GM20431 (cell line): ENCODE results near the gene SELENOK.
"Not testable (repeated sequence)": the region's sequence is repeated elsewhere in the genome, so short reads cannot be mapped to it uniquely, and the experiment has no call there.

ENCODE experiments used
- in situ Hi-C: fragments of 300-500 bp; cut with MseI, MboI; formaldehyde crosslinking; loops from one replicate; pipeline ENCODE4 v1.15.0; 2020; ENCODE audit warnings: low sequenced_read_pairs; ENCODE audit not compliant: unreplicated experiment

The SELENOK gene

DNA sequence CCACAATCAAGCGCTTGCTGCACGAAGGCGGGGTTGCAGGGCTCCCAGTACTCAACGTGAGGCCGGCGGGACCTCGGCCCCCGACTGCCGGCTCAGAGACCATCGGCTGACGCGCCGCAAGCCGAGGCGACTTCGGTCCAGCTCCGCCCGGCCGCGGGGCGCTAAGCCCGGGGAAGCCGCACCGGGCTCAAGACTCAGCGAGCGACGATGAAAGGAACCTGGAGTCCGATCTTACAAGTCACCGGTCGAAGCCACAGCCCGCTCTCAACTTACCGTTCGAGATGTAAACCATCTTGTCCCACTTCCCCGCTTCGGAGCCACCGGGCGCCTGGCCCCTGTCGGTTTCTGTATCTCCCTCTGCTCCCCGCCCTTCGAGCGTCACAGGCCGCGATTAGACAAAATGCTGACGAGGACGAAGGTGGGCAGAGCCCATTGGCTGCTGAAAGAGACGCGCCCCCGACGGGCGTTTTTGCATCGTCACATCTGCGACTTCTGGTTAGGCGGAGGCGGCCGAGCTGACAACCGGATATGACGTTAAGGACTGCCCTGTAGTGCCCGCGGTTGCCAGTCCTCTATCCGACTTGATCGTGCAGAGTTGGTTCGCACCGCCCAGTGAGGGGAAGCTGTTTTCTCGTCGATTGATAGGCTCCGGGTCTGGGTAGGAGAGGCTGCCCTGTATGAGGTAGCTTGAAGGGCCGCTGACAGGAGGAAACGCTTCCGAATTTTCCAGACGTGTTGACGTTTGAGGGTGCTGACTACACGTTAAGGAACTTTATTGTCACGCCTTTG lies at the start of gene SELENOK:
TSS of gene SELENOK (minus strand) at position 363 of the 789 bp plus-strand sequence.
- in situ Hi-C loops, result no loop called here

- in situ Hi-C loops, result no loop called here
Measured at GRCh38 chr3:53941184-53941583, 49.5 kb upstream of the SELENOK start.

DNA sequence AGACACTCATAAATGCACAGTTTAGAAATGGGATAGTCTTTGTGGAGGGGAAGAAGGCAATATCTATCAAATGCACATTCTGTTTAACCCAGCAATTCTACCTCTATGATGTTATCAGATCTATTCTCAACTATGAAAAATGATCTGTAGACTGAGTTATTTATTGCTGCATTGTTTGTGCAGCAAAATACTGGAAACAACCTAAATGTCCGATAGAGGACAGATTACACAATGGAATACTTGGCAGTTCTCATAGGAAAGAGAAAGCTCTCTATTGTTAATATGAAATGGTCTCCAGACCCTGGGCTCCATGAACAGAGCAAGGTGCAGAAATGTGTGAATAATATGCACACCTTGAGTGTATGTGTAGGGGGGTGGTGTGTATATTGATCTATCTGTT lies 49.0 kb upstream of the SELENOK start:
- in situ Hi-C loops, result no loop called here

- in situ Hi-C loops, result no loop called here
Measured at GRCh38 chr3:53939813-53940212, 48.2 kb upstream of the SELENOK start.

GRCh38 chr3:53939086-53939582 lies 47.5 kb upstream of the SELENOK start:
- in situ Hi-C loops, result no loop called here

DNA sequence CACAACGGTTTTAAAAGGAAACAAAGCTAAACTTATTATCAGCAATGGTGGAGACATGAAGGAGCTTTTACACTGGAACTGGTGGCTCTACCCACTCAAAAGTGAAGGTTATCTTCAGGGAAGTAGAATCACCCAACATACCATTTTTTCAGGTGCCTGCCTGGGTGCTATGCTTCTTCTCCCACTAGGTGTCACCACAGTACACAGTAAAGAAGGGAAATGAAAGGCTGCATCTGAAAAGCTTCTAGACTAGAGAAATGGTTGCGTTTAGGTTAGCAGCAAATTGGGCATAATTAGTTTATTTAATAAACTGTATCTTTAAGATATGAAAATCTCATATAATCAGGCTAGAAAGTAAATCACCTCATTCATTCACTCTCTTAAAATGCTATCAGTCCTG lies 47.0 kb upstream of the SELENOK start:
- in situ Hi-C loops, result no loop called here

- in situ Hi-C loops, result no loop called here
Measured at GRCh38 chr3:53936347-53936746, 44.7 kb upstream of the SELENOK start.

DNA sequence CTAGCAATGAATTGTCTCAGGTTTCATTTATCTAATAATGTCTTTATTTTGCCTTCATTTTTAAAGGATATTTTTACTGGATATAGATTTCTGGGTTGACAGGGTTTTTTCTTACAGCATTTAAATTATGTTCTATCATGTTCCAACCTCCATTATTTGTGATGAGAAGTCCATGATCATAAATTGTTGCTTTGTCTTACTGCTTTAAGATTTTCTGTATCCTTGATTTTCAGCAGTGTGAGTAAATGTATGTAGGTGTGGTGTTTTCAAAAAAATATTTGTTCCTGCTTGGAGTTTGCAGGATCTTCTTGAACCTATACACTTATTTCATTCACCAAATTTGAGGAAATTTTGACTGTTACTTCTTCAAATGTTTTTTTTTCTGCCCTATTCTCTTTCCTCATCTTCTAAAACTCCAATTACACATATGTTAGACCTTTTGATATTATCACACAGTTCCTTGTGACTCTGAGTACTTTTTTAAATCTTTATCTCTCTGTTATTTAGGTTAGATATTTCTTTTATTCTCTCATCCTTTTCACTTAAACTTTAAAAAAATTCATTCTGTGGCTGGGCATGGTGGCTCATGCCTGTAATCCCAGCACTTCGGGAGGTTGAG lies 43.7 kb upstream of the SELENOK start:
- in situ Hi-C loops, result no loop called here

DNA sequence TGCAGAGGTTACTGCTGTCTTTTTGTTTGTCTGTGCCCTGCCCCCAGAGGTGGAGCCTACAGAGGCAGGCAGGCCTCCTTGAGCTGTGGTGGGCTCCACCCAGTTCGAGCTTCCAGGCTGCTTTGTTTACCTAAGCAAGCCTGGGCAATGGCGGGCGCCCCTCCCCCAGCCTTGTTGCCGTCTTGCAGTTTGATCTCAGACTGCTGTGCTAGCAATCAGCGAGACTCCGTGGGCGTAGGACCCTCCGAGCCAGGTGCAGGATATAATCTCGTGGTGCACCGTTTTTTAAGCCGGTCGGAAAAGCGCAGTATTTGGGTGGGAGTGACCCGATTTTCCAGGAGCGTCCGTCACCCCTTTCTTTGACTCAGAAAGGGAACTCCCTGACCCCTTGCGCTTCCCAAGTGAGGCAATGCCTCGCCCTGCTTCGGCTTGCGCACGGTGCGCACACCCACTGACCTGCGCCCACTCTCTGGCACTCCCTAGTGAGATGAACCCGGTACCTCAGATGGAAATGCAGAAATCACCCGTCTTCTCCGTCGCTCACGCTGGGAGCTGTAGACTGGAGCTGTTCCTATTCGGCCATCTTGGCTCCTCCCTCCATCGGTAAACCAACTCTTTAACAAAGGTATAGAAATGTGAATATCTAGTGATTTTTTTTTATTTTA lies 35.7 kb upstream of the SELENOK start:
- in situ Hi-C loops, result not testable (repeated sequence)

GRCh38 chr3:53921296-53921695 lies 29.6 kb upstream of the SELENOK start:
- in situ Hi-C loops, result no loop called here

- in situ Hi-C loops, result no loop called here
Measured at GRCh38 chr3:53919741-53920140, 28.1 kb upstream of the SELENOK start.

DNA sequence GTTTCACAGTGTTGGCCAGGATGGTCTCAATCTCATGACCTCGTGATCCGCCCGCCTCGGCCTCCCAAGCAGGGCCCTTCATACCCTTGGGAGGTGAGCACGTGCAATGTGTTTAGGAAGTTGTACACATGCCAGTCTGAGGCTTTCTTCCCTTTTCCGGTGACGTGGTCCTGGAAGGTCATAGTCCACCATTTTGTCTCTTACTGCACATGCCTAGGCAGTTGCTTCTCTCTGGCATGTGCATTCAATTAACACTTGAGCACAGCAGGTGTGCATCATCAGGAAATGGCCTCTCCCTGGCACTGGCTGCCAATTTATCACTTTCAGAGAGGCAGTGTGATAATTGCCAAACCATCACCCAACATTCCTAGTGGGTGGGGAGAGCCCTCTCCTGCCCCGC lies 21.7 kb upstream of the SELENOK start:
- in situ Hi-C loops, result no loop called here

DNA sequence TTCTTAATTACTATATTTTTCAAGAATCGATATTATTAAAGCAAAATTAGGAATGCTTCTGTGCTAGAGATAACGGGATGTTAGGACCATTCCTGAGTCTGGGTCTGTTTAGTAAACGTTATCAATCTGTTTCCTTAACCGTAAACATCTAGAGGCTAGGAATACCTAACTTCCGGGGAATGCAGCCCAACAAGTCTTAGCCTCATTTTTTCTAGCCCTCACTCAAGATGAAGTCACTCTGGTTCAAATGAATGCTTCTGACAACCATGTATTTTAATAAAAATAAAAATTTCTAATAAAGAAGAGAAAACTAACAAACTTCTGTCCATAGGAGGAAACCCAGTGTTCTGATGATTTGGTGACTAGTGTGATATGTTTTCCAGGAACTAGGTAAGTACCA lies 11.1 kb upstream of the SELENOK start:
- in situ Hi-C loops, result no loop called here

- in situ Hi-C loops, result no loop called here
Measured at GRCh38 chr3:53902067-53902466, 10.4 kb upstream of the SELENOK start.

- in situ Hi-C loops, result no loop called here
Measured at GRCh38 chr3:53900666-53901331, 9.1 kb upstream of the SELENOK start.

DNA sequence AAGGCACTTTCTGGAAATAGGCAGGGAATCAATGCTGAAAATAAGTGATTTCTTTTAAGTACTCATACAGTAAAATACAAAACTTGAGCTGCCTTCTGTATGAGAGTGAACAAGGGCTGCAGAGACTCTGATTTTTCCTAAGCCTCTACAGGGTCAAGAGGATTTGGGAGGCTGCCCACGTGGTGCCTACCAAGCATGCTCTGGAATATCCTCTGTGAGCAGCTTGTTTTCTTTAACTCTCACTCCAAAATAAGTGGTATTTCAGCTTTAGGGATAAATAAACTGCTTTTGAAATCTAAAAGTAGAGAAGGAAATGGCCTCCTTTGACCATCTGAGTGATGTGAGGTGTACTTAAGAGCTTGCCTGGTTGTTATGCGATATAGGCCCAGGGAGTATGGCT lies 8.1 kb upstream of the SELENOK start:
- in situ Hi-C loops, result no loop called here

- in situ Hi-C loops, result no loop called here
Measured at GRCh38 chr3:53892286-53892637, 603 bp upstream of the SELENOK start.

GRCh38 chr3:53890726-53891475 lies 758 bp downstream of the SELENOK start:
- in situ Hi-C loops, result no loop called here

DNA sequence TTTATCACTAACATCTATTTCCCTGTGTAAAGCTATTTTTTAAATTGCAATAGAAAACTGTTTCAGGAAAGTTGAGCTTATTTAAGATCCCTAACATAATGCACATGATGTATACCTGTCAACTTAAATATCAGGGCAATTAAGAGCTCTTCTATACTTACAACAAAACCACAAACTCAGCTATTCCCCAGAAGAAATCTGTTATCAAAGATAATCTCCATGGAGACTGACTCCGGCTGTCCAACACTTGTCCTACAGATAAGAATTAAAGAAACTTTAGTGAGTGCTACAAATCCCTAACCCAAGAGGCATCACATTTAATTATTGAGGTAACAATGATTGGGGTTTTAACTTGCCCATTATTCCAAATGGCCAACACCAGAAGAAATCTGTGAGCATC lies 3.4 kb downstream of the SELENOK start:
- in situ Hi-C loops, result no loop called here

GRCh38 chr3:53887446-53887845 lies 4.2 kb downstream of the SELENOK start:
- in situ Hi-C loops, result no loop called here
